H9 (cell line): ENCODE data around the gene ERC1. TPM values are rescaled to one million over a fixed set of nuclear protein-coding genes. Genes with fewer than 3 reads are reported as not detected.

ENCODE experiments used
- DNase-seq: peaks from one replicate; pipeline ENCODE4 v3.0.0-alpha.2; 2017
- H2AFZ ChIP-seq: one replicate; pipeline ENCODE4 v1.6.1; 2013; ENCODE audit warnings: mild to moderate bottlenecking, low read length, control low read depth, moderate library complexity
- H2AK5ac ChIP-seq: 2 replicates; pipeline ENCODE4 v1.6.1; 2013; ENCODE audit warnings: low read length, control low read depth, mixed read lengths; ENCODE audit not compliant: insufficient read length
- H2BK120ac ChIP-seq: one replicate; pipeline ENCODE4 v1.6.1; 2013; ENCODE audit warnings: low read depth, mild to moderate bottlenecking, low read length, control low read depth, inconsistent platforms; ENCODE audit not compliant: poor library complexity, severe bottlenecking
- H2BK12ac ChIP-seq: 2 replicates; pipeline ENCODE4 v1.6.1; 2013; ENCODE audit warnings: low read length, control low read depth, mixed read lengths, low read depth; ENCODE audit not compliant: insufficient read length
- H2BK15ac ChIP-seq: 2 replicates; pipeline ENCODE4 v1.6.1; 2013; ENCODE audit warnings: low read depth, low read length, control low read depth
- H2BK20ac ChIP-seq: one replicate; pipeline ENCODE4 v1.6.1; 2013; ENCODE audit warnings: low read depth, mild to moderate bottlenecking, low read length, control low read depth, inconsistent platforms; ENCODE audit not compliant: poor library complexity, severe bottlenecking
- H2BK5ac ChIP-seq: 2 replicates; pipeline ENCODE4 v1.6.1; 2013; ENCODE audit warnings: low read length, control low read depth, mixed read lengths; ENCODE audit not compliant: insufficient read length
- H3K14ac ChIP-seq: 2 replicates; pipeline ENCODE4 v1.6.1; 2013; ENCODE audit warnings: low read length, control low read depth; ENCODE audit not compliant: insufficient read depth
- H3K18ac ChIP-seq: 2 replicates; pipeline ENCODE4 v1.6.1; 2013; ENCODE audit warnings: low read depth, mild to moderate bottlenecking, mixed read lengths, low read length, control low read depth; ENCODE audit not compliant: insufficient read length
- H3K23ac ChIP-seq: 2 replicates; pipeline ENCODE4 v1.6.1; 2013; ENCODE audit warnings: low read length, control low read depth, mixed read lengths, low read depth; ENCODE audit not compliant: insufficient read length
- H3K23me2 ChIP-seq: 2 replicates; pipeline ENCODE4 v1.6.1; 2013; ENCODE audit warnings: low read depth, mild to moderate bottlenecking, mixed read lengths, low read length, control low read depth; ENCODE audit not compliant: insufficient read length, poor library complexity, severe bottlenecking
- H3K27ac ChIP-seq: 2 replicates; pipeline ENCODE4 v1.5.1; 2013; ENCODE audit warnings: low read length, control low read depth, mixed read lengths, low read depth; ENCODE audit not compliant: insufficient read length
- H3K27me3 ChIP-seq: 2 replicates; pipeline ENCODE4 v1.6.1; 2013; ENCODE audit warnings: low read length, control low read depth, inconsistent platforms; ENCODE audit not compliant: insufficient read depth
- H3K4ac ChIP-seq: 2 replicates; pipeline ENCODE4 v1.6.1; 2013; ENCODE audit warnings: low read depth, mild to moderate bottlenecking, control low read depth, inconsistent platforms, low read length, moderate library complexity
- H3K4me1 ChIP-seq: 2 replicates; pipeline ENCODE4 v1.6.1; 2013; ENCODE audit warnings: low read length, control low read depth, inconsistent platforms; ENCODE audit not compliant: insufficient read depth
- H3K4me2 ChIP-seq: 2 replicates; pipeline ENCODE4 v1.6.1; 2013; ENCODE audit warnings: low read length, control low read depth, mixed read lengths; ENCODE audit not compliant: insufficient read length, insufficient read depth
- H3K56ac ChIP-seq: 2 replicates; pipeline ENCODE4 v1.6.1; 2013; ENCODE audit warnings: low read depth, mild to moderate bottlenecking, mixed read lengths, low read length, control low read depth; ENCODE audit not compliant: insufficient read length
- H3K79me1 ChIP-seq: 2 replicates; pipeline ENCODE4 v1.6.1; 2013; ENCODE audit warnings: low read depth, mild to moderate bottlenecking, moderate library complexity, low read length, control low read depth, inconsistent platforms; ENCODE audit not compliant: insufficient read depth, poor library complexity, severe bottlenecking
- H3K79me2 ChIP-seq: 2 replicates; pipeline ENCODE4 v1.6.1; 2013; ENCODE audit warnings: low read length, control low read depth, inconsistent platforms; ENCODE audit not compliant: insufficient read depth
- H3K9ac ChIP-seq: 2 replicates; pipeline ENCODE4 v1.6.1; 2013; ENCODE audit warnings: low read length, control low read depth, mixed read lengths; ENCODE audit not compliant: insufficient read length; ENCODE audit errors: extremely low read depth
- H3K9me3 ChIP-seq: one replicate; pipeline ENCODE4 v1.6.1; 2013; ENCODE audit warnings: low read depth, low read length, inconsistent platforms; ENCODE audit not compliant: control insufficient read depth
- H3T11ph ChIP-seq: one replicate; pipeline ENCODE4 v1.6.1; 2013; ENCODE audit warnings: mild to moderate bottlenecking, low read length, control low read depth, inconsistent platforms
- H4K20me1 ChIP-seq: one replicate; pipeline ENCODE4 v1.6.1; 2013; ENCODE audit not compliant: control insufficient read depth, insufficient read length, insufficient read depth
- H4K5ac ChIP-seq: 2 replicates; pipeline ENCODE4 v1.6.1; 2013; ENCODE audit warnings: low read depth, mild to moderate bottlenecking, mixed read lengths, low read length, control low read depth; ENCODE audit not compliant: insufficient read length
- H4K8ac ChIP-seq: replicated peaks from 2 replicates; pipeline ENCODE4 v1.6.1; 2013; ENCODE audit warnings: low read length, control low read depth, mixed read lengths, low read depth; ENCODE audit not compliant: insufficient read length
- H4K91ac ChIP-seq: 2 replicates; pipeline ENCODE4 v1.6.1; 2013; ENCODE audit warnings: low read depth, mild to moderate bottlenecking, moderate library complexity, mixed read lengths, low read length, control low read depth; ENCODE audit not compliant: insufficient read length
- H3K27ac Mint-ChIP-seq, 3 experiments: 2 replicates in 2 of 3; 3 replicates in 1 of 3; pipeline ENCODE4 v1.8.0; 2020 to 2021; ENCODE audit warnings: mixed read lengths in 3 of 3, mild to moderate bottlenecking in 1 of 3, moderate library complexity in 1 of 3
- H3K27me3 Mint-ChIP-seq: 2 replicates; pipeline ENCODE4 v1.8.0; 2021; ENCODE audit warnings: low read depth, mild to moderate bottlenecking, moderate library complexity, mixed read lengths
- H3K36me3 Mint-ChIP-seq, 3 experiments: 2 replicates in 2 of 3; 3 replicates in 1 of 3; pipeline ENCODE4 v1.8.0; 2020 to 2021; ENCODE audit warnings: low read depth in 3 of 3, mixed read lengths in 3 of 3; ENCODE audit not compliant: insufficient read depth in 1 of 3
- H3K4me1 Mint-ChIP-seq, 2 experiments: 2 replicates each; pipeline ENCODE4 v1.8.0; 2020; ENCODE audit warnings: mixed read lengths in 2 of 2
- H3K4me3 Mint-ChIP-seq, 2 experiments: 2 replicates in 1 of 2; 3 replicates in 1 of 2; pipeline ENCODE4 v1.8.0; 2020 to 2021; ENCODE audit warnings: mild to moderate bottlenecking in 2 of 2, mixed read lengths in 2 of 2, moderate library complexity in 1 of 2
- H3K9me3 Mint-ChIP-seq, 2 experiments: 2 replicates in 1 of 2; 3 replicates in 1 of 2; pipeline ENCODE4 v1.8.0; 2020; ENCODE audit warnings: mild to moderate bottlenecking in 2 of 2, mixed read lengths in 2 of 2, moderate library complexity in 1 of 2
- WGBS: extraction: QIAGEN DNeasy Blood & Tissue Kit; methylation state at CpG from one replicate; pipeline ENCODE4 v1.1.7; 2013; ENCODE audit warnings: missing lambda C conversion rate, low lambda C conversion rate, mixed read lengths; ENCODE audit not compliant: insufficient read length; ENCODE audit errors: extremely low coverage; 5-methylcytosine and 5-hydroxymethylcytosine counted together
- total RNA-seq: library from RNA; stranded (reverse); gene quantifications from 2 replicates; pipeline ENCODE4 v1.2.1, GENCODE V29; 2021
- TF ChIP-seq, protein P1 (sequence below): fragments of 200-600 bp; sonication (generic); conservative IDR thresholded peaks from 3 replicates; pipeline ENCODE4 v1.8.0; 2021; ENCODE audit warnings: antibody characterized with exemption, mild to moderate bottlenecking

Gene ERC1
- total RNA-seq, 1 experiment from 2014 or later, result 51.2 TPM

DNA sequence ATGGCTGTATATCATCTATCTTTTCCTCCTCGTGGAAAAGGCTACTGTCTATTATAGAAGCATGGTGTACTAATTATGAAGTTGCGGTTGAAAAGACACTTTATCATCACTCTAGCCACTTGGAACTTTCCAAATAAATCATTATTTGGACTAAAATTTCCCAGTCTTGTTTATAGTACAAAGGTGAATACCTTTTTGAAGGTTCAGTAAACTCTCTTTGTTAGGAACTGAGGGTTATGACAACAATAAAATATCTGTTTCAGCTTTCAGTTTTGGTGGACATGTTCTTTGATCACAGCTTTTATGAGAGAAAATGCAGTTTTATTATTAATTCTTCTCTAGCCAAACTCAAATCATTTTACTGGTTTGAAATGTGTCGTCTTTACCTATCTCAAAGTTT lies 386.7 kb downstream of the ERC1 start:
- H2AK5ac ChIP-seq, result no peak overlapping the region
- no peak overlapping the region for H3K27ac Mint-ChIP-seq
- H3K79me2 ChIP-seq, result no peaks in the 10 kb centered on the region
- TF ChIP-seq, protein P1, sequence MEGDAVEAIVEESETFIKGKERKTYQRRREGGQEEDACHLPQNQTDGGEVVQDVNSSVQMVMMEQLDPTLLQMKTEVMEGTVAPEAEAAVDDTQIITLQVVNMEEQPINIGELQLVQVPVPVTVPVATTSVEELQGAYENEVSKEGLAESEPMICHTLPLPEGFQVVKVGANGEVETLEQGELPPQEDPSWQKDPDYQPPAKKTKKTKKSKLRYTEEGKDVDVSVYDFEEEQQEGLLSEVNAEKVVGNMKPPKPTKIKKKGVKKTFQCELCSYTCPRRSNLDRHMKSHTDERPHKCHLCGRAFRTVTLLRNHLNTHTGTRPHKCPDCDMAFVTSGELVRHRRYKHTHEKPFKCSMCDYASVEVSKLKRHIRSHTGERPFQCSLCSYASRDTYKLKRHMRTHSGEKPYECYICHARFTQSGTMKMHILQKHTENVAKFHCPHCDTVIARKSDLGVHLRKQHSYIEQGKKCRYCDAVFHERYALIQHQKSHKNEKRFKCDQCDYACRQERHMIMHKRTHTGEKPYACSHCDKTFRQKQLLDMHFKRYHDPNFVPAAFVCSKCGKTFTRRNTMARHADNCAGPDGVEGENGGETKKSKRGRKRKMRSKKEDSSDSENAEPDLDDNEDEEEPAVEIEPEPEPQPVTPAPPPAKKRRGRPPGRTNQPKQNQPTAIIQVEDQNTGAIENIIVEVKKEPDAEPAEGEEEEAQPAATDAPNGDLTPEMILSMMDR, result no peak
- no peaks in the 10 kb centered on the region for H3K27me3 ChIP-seq
- no peaks in the 10 kb centered on the region for H3K27me3 Mint-ChIP-seq
- no peak overlapping the region for H2BK5ac ChIP-seq
- H2BK120ac ChIP-seq, result no peak overlapping the region
- no peak for DNase-seq
- H3K14ac ChIP-seq, result no peak overlapping the region
- H3K36me3 Mint-ChIP-seq, result peaks cover 4 to 13% (median 8%) of the 10 kb centered on the region in 3 experiments
- H3K4me2 ChIP-seq, result no peak overlapping the region
- peaks cover 15 to 17% of the 10 kb centered on the region in 2 experiments for H3K4me1 Mint-ChIP-seq
- no peak overlapping the region for H3K18ac ChIP-seq
- H3K79me1 ChIP-seq, result no peaks in the 10 kb centered on the region
- H3K23ac ChIP-seq, result no peak overlapping the region
- no CpG with 5 or more reads among the region's 3 CpGs for WGBS
- no peaks in the 10 kb centered on the region for H4K20me1 ChIP-seq
- no peak overlapping the region for H3K4ac ChIP-seq
- H3K56ac ChIP-seq, result no peak overlapping the region
- H2BK15ac ChIP-seq, result no peak overlapping the region
- H3K23me2 ChIP-seq, result no peaks in the 10 kb centered on the region
- no peak overlapping the region for H4K5ac ChIP-seq
- H2AFZ ChIP-seq, result no peak overlapping the region
- H3T11ph ChIP-seq, result no peak overlapping the region
- no peak overlapping the region for H2BK12ac ChIP-seq
- H2BK20ac ChIP-seq, result no peak overlapping the region
- H3K4me3 Mint-ChIP-seq, result no peak overlapping the region
- no peak overlapping the region for H4K91ac ChIP-seq
- H3K9me3 ChIP-seq, result no peaks in the 10 kb centered on the region
- peaks cover 0 to 4% of the 10 kb centered on the region in 2 experiments; a peak in 1 of 5 replicates for H3K9me3 Mint-ChIP-seq
- H4K8ac ChIP-seq, result no peak overlapping the region
- H3K27ac ChIP-seq, result no peak overlapping the region
- no peak overlapping the region for H3K9ac ChIP-seq
- H3K4me1 ChIP-seq, result no peaks in the 10 kb centered on the region
